PFSK-1 (cell line): ENCODE results near the gene C1orf141.

Experiments
- FOXP2 ChIP-seq: optimal IDR thresholded peaks from 2 replicates; pipeline ENCODE3; 2011; ENCODE audit warnings: borderline replicate concordance, control low read depth, inconsistent platforms; ENCODE audit not compliant: insufficient read depth; ENCODE audit errors: extremely low read length, extremely low read depth
- POLR2AphosphoS5 ChIP-seq: IDR thresholded peaks from 2 replicates; pipeline ENCODE4 v1.6.1; 2012; ENCODE audit warnings: low read depth, mild to moderate bottlenecking, control low read depth, low read length, moderate library complexity
- SIN3A ChIP-seq: IDR thresholded peaks from 2 replicates; pipeline ENCODE4 v1.6.1; 2012; ENCODE audit warnings: mild to moderate bottlenecking, low read length, moderate library complexity, borderline replicate concordance; ENCODE audit not compliant: insufficient read depth
- TAF1 ChIP-seq: IDR thresholded peaks from 2 replicates; pipeline ENCODE4 v1.6.1; 2012; ENCODE audit warnings: low read length, control low read depth, borderline replicate concordance; ENCODE audit not compliant: insufficient read depth
- TF ChIP-seq, protein P1 (sequence below), 2 experiments: IDR thresholded peaks; 2 replicates each; pipeline versions ENCODE4 v1.6.1 to v1.8.0; 2011 to 2012; ENCODE audit warnings: low read depth in 2 of 2, low read length in 2 of 2, control low read depth in 1 of 2, inconsistent platforms in 1 of 2, mild to moderate bottlenecking in 1 of 2, moderate library complexity in 1 of 2; ENCODE audit not compliant: insufficient read depth in 1 of 2

C1orf141 gene

DNA sequence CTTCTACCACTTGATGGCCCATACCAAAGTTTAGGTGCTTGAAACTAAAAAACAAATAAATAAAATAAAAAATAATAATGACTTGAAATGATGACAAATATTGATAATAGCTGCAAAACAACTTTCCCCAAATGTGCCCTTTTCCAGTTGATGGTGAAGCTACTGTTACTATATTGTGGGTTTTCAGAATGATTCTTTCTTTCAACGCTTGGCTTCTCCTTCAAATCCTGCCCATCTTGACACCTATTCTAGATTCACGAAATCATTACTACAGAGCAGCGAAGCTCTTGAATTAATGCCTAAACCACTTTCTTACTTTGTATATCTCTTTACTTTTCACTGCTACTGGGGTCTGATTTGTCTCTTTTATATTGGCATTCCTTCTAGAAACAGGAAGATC is 9.2 kb upstream of the C1orf141 start:
- no peak for TF ChIP-seq POLR2AphosphoS5

DNA sequence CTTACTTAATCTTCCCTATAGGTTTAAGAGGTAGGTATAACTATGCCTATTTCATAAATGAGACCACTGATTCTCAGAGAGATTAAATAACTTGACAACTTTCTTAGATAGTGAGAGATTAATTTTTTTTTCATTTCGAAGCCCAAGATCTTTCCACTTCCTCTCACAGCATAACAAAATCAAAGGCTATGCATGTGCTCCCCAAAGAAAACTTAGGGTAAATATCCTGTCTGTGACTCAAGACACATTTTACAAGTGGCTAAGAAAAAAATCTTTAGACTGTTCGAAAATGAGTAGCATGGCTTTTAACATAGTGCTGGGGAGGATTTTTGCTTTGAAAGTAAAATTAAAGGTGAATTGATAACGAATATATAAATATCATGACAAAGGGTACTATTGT is 8.2 kb upstream of the C1orf141 start:
- TF ChIP-seq POLR2AphosphoS5 (no peak), FOXP2 (no peak), TAF1 (no peak), SIN3A (no peak)
- TF ChIP-seq, protein P1, sequence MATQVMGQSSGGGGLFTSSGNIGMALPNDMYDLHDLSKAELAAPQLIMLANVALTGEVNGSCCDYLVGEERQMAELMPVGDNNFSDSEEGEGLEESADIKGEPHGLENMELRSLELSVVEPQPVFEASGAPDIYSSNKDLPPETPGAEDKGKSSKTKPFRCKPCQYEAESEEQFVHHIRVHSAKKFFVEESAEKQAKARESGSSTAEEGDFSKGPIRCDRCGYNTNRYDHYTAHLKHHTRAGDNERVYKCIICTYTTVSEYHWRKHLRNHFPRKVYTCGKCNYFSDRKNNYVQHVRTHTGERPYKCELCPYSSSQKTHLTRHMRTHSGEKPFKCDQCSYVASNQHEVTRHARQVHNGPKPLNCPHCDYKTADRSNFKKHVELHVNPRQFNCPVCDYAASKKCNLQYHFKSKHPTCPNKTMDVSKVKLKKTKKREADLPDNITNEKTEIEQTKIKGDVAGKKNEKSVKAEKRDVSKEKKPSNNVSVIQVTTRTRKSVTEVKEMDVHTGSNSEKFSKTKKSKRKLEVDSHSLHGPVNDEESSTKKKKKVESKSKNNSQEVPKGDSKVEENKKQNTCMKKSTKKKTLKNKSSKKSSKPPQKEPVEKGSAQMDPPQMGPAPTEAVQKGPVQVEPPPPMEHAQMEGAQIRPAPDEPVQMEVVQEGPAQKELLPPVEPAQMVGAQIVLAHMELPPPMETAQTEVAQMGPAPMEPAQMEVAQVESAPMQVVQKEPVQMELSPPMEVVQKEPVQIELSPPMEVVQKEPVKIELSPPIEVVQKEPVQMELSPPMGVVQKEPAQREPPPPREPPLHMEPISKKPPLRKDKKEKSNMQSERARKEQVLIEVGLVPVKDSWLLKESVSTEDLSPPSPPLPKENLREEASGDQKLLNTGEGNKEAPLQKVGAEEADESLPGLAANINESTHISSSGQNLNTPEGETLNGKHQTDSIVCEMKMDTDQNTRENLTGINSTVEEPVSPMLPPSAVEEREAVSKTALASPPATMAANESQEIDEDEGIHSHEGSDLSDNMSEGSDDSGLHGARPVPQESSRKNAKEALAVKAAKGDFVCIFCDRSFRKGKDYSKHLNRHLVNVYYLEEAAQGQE (IDR thresholded peaks at IDR 0.05; ENCODE audit: insufficient read depth in 1 of 2, low read depth in 2 of 2, low read length in 2 of 2): no peak

DNA sequence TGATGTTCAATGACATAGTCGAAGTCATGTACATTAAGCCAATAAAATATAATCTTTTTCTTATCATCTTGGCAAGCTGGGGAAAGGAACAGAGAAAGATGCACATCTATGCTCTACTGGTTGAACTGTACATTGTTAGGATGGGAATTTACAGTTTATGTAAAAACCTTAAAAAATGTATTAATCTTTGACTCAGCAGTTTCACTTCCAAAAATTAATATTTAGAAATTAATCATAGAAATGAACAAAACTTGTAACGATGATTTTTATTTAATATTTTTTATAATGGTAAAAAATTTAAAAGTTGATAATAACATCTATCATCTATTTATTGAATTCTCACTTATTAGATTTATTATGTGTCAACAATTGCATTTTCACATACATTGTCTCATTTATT is 5.7 kb upstream of the C1orf141 start:
- TF ChIP-seq FOXP2 (no peak), TAF1 (no peak), SIN3A (no peak), POLR2AphosphoS5 (no peak)
- TF ChIP-seq, protein P1 (IDR thresholded peaks at IDR 0.05; ENCODE audit: insufficient read depth in 1 of 2, low read depth in 2 of 2, low read length in 2 of 2): no peak

DNA sequence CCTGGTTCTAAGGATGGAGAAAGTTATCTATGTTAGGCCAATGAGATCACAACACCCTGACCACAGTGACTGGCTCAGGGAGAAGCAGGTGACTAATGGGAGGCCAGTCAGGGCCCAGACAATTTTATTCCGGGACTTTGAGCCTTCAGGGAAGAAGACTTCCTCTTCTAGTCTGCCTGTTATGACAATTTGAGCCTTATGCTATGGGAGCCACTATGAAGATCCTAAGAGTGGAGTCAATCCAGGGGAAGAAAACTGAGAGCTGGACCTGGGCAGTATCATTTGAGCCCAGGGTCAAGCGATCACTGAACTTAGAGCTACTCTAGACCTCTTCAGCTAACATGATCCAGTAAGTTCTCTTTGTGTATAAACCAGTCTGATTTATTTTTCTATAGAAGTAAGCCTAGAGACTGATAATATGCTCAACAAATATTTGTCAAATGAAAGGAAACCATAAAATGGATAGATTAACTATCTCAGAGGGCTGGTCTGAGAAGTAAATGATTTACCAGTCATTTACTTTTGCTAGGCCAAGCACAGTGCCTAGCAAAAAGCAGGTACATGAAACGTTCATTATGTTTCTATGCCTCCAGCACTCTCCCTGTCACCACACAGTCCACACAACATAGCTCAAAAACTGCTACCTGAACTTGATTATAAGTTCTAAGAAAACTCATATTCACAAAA is 4.2 kb upstream of the C1orf141 start:
- TF ChIP-seq SIN3A (no peak), FOXP2 (no peak), TAF1 (no peak), POLR2AphosphoS5 (no peak)
- TF ChIP-seq, protein P1 (IDR thresholded peaks at IDR 0.05; ENCODE audit: insufficient read depth in 1 of 2, low read depth in 2 of 2, low read length in 2 of 2): no peak

DNA sequence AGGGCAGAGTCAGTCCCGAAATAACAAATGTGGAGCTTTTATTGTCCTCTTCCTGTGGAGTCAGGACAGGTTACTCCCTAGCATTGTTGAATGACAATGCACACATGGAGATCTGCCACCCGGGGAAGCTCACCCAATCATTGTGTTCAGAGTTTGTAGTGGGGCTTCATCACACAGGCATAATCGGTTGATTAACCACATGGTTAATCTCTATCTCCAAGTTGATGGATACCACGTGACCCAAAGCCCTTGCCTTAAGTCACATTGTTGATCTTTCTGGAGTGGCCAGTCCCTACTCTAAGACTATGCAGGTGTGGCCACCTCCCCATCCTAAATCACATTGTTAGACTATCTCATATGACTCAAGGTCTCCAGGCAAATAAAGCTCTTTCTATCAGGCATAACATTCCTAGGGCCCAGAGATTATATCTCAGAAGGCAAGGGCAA is 2.6 kb upstream of the C1orf141 start:
- TF ChIP-seq TAF1 (no peak), POLR2AphosphoS5 (no peak), SIN3A (no peak), FOXP2 (no peak)
- TF ChIP-seq, protein P1 (IDR thresholded peaks at IDR 0.05; ENCODE audit: insufficient read depth in 1 of 2, low read depth in 2 of 2, low read length in 2 of 2): no peak
